DOHH2 (cell line): ENCODE measurements around the gene SUSD1.

ENCODE experiments used
- H3F3A ChIP-seq: fragments of 200-600 bp; sonication (generic), shearing (Covaris generic); 2 replicates; pipeline ENCODE4 v1.6.0; 2016; ENCODE audit warnings: antibody characterized with exemption, mild to moderate bottlenecking; ENCODE audit not compliant: control insufficient read depth, insufficient read depth
- H3K27ac ChIP-seq: fragments of 200-600 bp; sonication (generic); 2 replicates; pipeline ENCODE4 v1.5.1; 2014; ENCODE audit warnings: low read depth, mild to moderate bottlenecking, low read length, moderate library complexity
- H3K27me3 ChIP-seq: fragments of 200-600 bp; sonication (generic); 2 replicates; pipeline ENCODE4 v1.6.1; 2014; ENCODE audit warnings: mild to moderate bottlenecking, low read length, mixed read lengths; ENCODE audit not compliant: control insufficient read depth
- H3K36me3 ChIP-seq: fragments of 200-600 bp; sonication (generic); 2 replicates; pipeline ENCODE4 v1.6.1; 2014; ENCODE audit warnings: mild to moderate bottlenecking, low read length, moderate library complexity, mixed read lengths; ENCODE audit not compliant: control insufficient read depth
- H3K4me1 ChIP-seq: fragments of 200-600 bp; sonication (generic); 2 replicates; pipeline ENCODE4 v1.6.1; 2014; ENCODE audit warnings: mild to moderate bottlenecking, low read length, mixed read lengths; ENCODE audit not compliant: control insufficient read depth
- H3K4me2 ChIP-seq: fragments of 200-600 bp; sonication (generic); 2 replicates; pipeline ENCODE4 v1.6.0; 2014; ENCODE audit warnings: mild to moderate bottlenecking, low read length, moderate library complexity
- H3K4me3 ChIP-seq: fragments of 200-600 bp; sonication (generic); 2 replicates; pipeline ENCODE4 v1.5.1; 2014; ENCODE audit warnings: mild to moderate bottlenecking, low read length, mixed read lengths
- H3K79me2 ChIP-seq: fragments of 200-600 bp; sonication (generic); 2 replicates; pipeline ENCODE4 v1.6.1; 2014; ENCODE audit warnings: mild to moderate bottlenecking, low read length, mixed read lengths; ENCODE audit not compliant: control insufficient read depth
- H3K9me2 ChIP-seq: fragments of 200-600 bp; sonication (generic); replicated peaks from 2 replicates; pipeline ENCODE4 v1.6.1; 2014; ENCODE audit warnings: mild to moderate bottlenecking, low read length, mixed read lengths; ENCODE audit not compliant: control insufficient read depth
- H3K9me3 ChIP-seq: fragments of 200-600 bp; sonication (generic); 2 replicates; pipeline ENCODE4 v1.6.1; 2014; ENCODE audit warnings: antibody characterized with exemption, low read length, mixed read lengths; ENCODE audit not compliant: control insufficient read depth, insufficient read depth
- H4K20me1 ChIP-seq: fragments of 200-600 bp; sonication (generic); 2 replicates; pipeline ENCODE4 v1.6.0; 2014; ENCODE audit warnings: low read depth, mild to moderate bottlenecking, antibody characterized with exemption, low read length, moderate library complexity; ENCODE audit not compliant: control insufficient read depth, insufficient read depth
- EZH2phosphoT487 ChIP-seq: fragments of 200-600 bp; sonication (generic); IDR thresholded peaks from 2 replicates; pipeline ENCODE4 v1.6.1; 2017; ENCODE audit warnings: borderline replicate concordance, mild to moderate bottlenecking, antibody characterized with exemption, low read length, moderate library complexity, mixed read lengths
- TF ChIP-seq, protein P1 (sequence below): fragments of 200-600 bp; sonication (generic); IDR thresholded peaks from one replicate; pipeline ENCODE4 v1.5.1; 2014; ENCODE audit warnings: antibody characterized with exemption, mild to moderate bottlenecking, low read depth, low read length; ENCODE audit not compliant: poor library complexity, severe bottlenecking

The SUSD1 gene

DNA sequence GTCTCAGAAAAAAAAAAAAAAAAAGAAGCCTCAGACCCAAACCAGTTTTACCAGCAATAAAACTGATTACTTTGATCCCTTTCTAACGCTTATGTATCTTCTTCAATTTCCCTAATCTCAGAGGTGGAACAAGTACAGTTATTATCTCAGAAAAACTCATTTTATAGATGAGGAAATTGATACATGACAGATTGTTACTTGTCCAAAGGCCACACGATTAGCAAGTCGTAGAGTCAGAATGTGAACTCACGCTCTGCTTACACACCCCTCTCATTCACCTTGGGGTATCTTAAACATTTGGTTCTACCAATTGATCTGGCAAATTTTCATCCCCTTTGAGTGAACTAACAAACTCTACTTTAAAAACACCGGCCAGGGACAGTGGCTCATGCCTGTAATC, 110.2 kb downstream of the SUSD1 start:
- H3K27me3 ChIP-seq = no peaks in the 10 kb centered on the region
- H3K27ac ChIP-seq = no peak overlapping the region
- no peak overlapping the region for H3K4me2 ChIP-seq
- H3K4me3 ChIP-seq = no peak overlapping the region
- H4K20me1 ChIP-seq = no peaks in the 10 kb centered on the region
- no peaks in the 10 kb centered on the region for H3K9me2 ChIP-seq
- H3F3A ChIP-seq = no peaks in the 10 kb centered on the region
- TF ChIP-seq EZH2phosphoT487 = no peak
- TF ChIP-seq, protein P1, sequence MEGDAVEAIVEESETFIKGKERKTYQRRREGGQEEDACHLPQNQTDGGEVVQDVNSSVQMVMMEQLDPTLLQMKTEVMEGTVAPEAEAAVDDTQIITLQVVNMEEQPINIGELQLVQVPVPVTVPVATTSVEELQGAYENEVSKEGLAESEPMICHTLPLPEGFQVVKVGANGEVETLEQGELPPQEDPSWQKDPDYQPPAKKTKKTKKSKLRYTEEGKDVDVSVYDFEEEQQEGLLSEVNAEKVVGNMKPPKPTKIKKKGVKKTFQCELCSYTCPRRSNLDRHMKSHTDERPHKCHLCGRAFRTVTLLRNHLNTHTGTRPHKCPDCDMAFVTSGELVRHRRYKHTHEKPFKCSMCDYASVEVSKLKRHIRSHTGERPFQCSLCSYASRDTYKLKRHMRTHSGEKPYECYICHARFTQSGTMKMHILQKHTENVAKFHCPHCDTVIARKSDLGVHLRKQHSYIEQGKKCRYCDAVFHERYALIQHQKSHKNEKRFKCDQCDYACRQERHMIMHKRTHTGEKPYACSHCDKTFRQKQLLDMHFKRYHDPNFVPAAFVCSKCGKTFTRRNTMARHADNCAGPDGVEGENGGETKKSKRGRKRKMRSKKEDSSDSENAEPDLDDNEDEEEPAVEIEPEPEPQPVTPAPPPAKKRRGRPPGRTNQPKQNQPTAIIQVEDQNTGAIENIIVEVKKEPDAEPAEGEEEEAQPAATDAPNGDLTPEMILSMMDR = no peak
- H3K4me1 ChIP-seq = peaks cover 29% of the 10 kb centered on the region
- H3K36me3 ChIP-seq = no peaks in the 10 kb centered on the region
- H3K9me3 ChIP-seq = no peaks in the 10 kb centered on the region
- H3K79me2 ChIP-seq = no peaks in the 10 kb centered on the region

DNA sequence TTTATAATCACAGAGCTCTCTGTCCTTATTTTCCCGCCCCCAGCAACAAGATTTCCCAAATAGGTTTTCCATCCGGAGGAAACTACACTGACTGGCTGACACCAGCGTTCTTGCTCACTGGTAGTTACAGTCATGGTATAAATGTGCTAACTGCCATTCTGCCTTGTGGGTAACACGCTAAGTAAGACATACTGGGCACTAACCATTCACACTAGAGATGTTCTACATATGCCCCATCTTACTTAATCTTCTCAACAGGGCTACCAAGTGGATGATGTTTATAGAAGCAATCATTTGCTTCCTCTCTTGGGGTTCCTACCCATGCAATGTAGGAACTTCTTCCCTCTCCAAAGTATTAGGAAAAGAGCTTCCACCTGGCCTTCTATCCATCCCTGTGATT, 111.5 kb downstream of the SUSD1 start:
- Histone ChIP-seq H3K4me2 (no peak overlapping the region), H3K27me3 (no peaks in the 10 kb centered on the region), H3K9me3 (no peaks in the 10 kb centered on the region), H3K79me2 (no peaks in the 10 kb centered on the region), H3K4me3 (no peak overlapping the region), H3K27ac (no peak overlapping the region), H3K9me2 (no peaks in the 10 kb centered on the region), H4K20me1 (no peaks in the 10 kb centered on the region), H3K4me1 (peaks cover 19% of the 10 kb centered on the region), H3F3A (no peaks in the 10 kb centered on the region), H3K36me3 (no peaks in the 10 kb centered on the region)
- TF ChIP-seq EZH2phosphoT487 = no peak
- TF ChIP-seq, protein P1 = no peak

DNA sequence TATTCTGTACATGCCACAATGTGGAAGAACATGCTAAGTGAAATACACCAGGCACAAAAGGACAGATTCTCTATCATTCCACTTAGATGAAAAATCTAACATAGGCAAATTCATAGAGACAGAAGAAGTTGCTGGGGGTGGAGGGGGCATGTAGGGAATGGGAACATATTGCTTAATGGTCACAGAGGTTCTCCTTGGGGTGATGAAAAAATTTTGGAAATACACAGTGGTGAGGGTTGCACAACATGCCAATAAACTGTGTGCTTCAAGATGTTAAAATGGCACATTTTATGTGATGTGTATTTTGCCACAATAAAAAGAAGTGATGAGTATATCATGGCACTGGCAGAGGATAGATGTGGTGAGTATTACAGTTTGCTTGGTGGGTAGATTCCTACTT, 111.9 kb downstream of the SUSD1 start:
- Histone ChIP-seq H3K9me2 (no peaks in the 10 kb centered on the region), H4K20me1 (no peaks in the 10 kb centered on the region), H3K4me3 (no peak overlapping the region), H3K4me1 (peaks cover 19% of the 10 kb centered on the region), H3K36me3 (no peaks in the 10 kb centered on the region), H3F3A (no peaks in the 10 kb centered on the region), H3K79me2 (no peaks in the 10 kb centered on the region), H3K27me3 (no peaks in the 10 kb centered on the region), H3K4me2 (no peak overlapping the region), H3K9me3 (no peaks in the 10 kb centered on the region), H3K27ac (no peak overlapping the region)
- TF ChIP-seq EZH2phosphoT487 = no peak
- TF ChIP-seq, protein P1 = no peak

DNA sequence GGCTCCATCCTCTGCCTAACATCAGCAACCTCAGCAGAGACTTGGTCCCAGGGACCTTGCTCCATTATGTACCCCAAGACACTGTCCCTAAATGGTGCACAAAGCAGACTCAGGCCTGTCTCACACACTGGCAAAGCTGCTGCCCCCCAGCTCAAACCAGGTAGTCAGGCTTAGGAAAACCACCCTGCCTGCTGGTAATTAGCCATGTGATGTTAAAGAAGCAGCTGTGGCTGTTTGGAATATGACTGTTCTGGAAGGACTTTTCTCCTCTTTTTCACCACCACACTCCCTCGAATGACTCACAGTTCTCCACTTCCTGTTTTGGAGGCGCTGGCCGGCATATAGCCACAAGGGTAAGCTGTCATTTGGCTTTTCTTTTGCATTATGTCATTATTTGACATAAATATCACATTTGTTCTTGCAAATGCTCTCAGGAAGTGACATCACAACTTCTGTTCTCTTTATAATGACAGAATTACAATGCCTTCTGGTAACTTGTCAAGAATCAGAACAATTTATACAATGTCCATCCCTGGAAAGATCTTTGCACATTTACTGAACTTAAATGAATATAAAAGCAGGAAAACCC, 113.9 kb downstream of the SUSD1 start:
- peaks cover 19% of the 10 kb centered on the region for H3K4me1 ChIP-seq
- peak overlapping the region; percentile 15 for H3K4me2 ChIP-seq

More for the DNA sequence above, 113.9 kb downstream of the SUSD1 start:
- no peaks in the 10 kb centered on the region for H3K27me3 ChIP-seq
- no peak for TF ChIP-seq EZH2phosphoT487
- TF ChIP-seq, protein P1 = no peak
- no peaks in the 10 kb centered on the region for H3F3A ChIP-seq
- no peaks in the 10 kb centered on the region for H3K9me3 ChIP-seq
- H3K27ac ChIP-seq = no peak overlapping the region
- H4K20me1 ChIP-seq = no peaks in the 10 kb centered on the region
- H3K9me2 ChIP-seq = no peaks in the 10 kb centered on the region
- H3K4me3 ChIP-seq = no peak overlapping the region; the same call in 1 of the 2 replicates
- H3K36me3 ChIP-seq = no peaks in the 10 kb centered on the region
- no peaks in the 10 kb centered on the region for H3K79me2 ChIP-seq
